ENCODE measurements around the gene SETD2.
"Not testable (repeated sequence)": the region's sequence is repeated elsewhere in the genome, so short reads cannot be mapped to it uniquely, and the experiment has no call there.

Gene SETD2

DNA sequence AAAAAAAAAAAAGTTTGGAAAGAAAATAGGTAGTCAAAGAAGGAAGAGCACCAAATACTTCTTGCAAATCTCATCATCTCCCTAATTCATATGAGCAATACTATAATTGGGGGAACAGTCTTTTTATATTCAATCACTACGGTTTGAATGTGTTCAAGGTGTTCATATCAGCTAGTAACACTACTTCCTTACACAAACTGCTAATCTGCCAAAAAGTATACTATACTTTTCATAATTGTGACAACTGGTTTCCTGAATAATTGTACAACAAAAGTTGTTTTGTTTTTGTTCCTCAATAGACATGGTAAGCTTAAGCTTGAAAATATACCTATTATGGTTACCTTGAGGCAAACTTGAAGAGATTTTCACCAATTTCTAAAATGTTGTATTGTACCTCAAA lies 12.1 kb downstream of the SETD2 start:
- DNase-seq = no peak

DNA sequence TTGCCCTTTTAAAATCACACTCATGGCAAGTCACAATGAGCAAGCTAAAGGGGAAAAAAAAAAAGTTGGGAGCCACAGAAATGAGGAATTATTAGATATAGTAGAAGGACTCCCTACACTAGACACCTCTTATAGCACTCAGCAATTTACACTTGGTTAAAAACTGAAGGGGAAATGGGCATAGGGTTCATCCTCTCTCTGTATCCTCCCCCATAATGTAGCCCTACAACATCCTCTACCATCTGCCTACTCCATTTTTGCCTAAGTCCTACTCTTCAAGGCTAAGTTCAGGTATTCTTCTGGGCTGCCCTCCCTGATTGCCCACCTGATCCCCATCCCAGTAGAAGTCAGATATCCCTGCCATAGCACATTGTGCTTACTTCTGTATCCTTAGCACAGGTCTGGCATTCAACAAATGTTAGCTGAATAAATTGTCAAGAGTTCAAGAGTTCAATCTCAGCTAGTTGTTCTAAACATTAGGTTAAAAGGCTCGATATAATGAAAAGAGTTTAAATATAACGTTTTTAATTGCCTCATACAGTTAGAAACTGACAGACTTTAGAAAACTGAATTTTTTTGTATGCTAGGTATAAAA lies 14.5 kb downstream of the SETD2 start:
- DNase-seq = no peak

- no peak for DNase-seq
Measured at GRCh38 chr3:47145272-47145671, 18.6 kb downstream of the SETD2 start.

- no peak for DNase-seq
Measured at GRCh38 chr3:47143068-47143467, 20.8 kb downstream of the SETD2 start.

DNA sequence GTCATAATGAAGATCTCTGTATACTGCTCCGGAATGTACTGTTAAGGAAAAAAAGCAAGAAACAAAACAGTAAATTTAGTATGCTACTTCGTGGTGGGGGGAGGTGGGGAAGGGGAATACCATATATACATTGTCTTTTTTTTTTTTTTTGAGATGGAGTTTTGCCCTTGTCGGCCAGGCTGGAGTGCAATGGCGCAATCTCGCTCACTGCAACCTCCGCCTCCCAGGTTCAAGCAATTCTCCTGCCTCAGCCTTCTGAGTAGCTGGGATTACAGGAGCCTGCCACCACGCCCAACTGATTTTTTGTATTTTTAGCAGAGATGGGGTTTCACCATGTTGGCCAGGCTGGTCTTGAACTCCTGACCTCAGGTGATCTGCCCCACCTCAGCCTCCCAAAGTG lies 21.4 kb downstream of the SETD2 start:
- not testable (repeated sequence) for DNase-seq

- not testable (repeated sequence) for DNase-seq
Measured at GRCh38 chr3:47140973-47141461, 22.9 kb downstream of the SETD2 start.

DNA sequence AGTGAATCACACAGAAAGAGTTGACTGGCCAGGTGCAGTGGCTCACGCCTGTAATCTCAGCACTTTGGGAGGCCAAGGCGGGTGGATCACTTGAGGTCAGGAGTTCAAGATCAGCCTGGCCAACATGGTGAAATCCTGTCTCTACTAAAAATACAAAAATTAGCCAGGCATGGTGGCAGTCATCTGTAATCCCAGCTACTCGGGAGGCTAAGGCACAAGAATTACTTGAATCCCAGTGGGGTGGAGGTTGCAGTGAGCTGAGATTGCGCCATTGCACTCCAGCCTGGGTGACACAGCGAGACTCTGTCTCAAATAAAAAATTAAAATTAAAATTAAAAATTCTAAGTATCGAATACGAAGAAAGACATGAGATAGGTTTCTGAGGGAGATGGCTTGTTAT lies 23.4 kb downstream of the SETD2 start:
- DNase-seq = not testable (repeated sequence)

DNA sequence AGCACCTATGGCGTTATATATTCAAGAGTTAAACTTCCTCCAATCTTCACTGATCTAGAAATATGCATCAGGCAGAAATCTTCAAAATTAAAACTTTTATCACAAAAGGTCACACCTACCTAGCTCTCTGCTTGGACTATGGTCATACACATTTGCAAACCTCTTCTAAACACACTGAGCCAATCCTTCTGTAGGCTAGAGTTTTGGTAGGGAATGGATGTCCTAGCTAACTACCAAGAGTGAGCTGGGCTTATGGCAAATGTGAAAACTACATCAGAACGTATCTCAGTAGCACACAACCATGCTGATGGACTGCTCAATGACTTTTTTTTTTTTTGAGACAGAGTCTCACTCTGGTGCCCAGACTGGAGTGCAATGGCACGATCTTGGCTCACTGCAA lies 29.6 kb downstream of the SETD2 start:
- DNase-seq = no peak

DNA sequence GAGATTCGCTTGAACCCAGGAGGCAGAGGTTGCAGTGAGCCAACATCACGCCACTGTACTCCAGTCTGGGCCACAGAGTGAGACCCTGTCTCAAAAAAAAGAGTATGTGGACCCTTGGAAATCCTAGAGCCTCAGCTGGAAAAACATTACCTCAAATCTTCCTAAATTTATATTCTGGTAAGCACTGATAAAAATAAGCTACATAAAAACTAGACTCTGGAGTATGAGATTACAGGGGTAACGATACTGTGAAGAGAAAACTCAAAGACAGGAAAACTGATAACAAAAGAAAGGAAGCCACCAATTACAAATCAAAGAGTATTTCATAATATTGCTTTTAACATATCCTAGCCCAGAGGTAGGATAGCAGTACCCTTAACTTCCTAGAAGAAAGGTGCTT lies 30.3 kb downstream of the SETD2 start:
- no peak for DNase-seq

DNA sequence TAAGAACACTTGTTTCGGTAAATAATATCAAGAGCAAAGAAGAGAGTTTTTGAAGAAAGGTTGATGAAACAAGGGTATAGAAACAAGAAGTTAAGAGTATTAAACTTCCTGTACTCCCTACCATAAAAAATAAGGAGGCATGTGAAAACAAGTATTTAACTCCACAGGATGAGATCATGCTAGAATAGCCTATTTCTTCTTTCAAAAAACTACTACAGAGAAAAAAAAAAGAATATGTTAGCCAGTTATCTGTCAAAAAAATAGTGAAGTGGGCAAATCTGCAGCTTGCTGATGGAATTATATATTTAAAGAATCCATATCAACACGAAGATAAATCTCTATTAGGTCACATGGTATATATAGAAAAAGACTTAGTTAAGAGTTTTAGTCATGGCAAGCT lies 33.4 kb downstream of the SETD2 start:
- no peak for DNase-seq

- DNase-seq = no peak
Measured at GRCh38 chr3:47128137-47128536, 35.8 kb downstream of the SETD2 start.

DNA sequence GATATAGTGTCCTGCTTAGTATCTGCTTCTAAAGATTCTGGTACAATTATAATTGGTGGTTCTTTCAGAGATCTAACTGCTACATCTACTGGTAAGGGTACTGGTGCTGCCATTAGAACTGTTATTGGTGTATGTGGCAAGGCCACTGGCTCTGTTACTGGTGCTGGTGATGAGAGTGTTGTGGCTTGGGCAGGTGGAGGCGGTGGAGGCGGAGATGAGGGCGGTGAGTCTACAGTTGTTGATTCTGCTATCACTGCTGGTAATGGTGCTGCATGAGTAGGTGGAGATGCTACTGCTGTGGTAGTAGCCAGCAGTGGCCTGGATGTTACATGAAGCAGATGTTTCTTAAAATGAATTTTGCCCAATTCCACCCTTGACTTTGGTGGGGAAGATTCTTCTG lies 40.1 kb downstream of the SETD2 start:
- no peak for DNase-seq

- DNase-seq = no peak
Measured at GRCh38 chr3:47121409-47121808, 42.5 kb downstream of the SETD2 start.

DNA sequence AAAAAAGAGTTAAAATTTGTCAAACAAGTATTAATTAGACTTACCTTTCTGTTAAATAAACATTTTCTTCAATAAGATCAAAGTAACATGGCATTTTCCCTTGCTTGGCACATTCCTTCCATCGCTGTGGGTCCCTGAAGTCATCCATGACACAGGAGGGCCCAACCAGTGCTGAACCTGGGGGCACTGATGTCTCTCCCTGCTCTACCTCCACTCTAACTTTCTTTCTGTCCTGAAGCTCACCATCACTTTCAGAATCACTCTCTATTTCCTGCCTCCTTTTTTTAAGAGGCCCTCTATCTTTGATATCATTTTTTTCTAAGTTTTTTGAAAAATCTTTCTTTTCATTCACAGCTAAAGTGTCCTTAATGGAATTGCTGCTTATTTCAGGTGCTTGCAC lies 43.8 kb downstream of the SETD2 start:
- no peak for DNase-seq

DNA sequence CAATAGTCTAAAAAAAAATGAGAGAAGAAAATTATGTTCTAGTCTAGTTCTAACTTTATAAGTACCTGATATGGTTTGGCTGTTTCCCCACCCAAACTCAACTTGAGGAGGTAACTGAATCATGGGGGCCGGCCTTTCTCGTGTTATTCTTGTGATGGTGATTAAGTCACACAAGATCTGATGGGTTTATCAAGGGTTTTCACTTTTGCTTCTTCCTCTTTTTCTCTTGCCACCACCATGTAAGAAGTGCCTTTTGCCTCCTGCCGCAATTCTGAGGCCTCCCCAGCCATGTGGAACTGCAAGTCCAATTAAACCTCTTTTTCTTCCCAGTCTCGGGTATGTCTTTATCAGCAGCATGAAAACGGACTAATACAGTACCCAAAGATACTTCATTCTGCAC lies 44.5 kb downstream of the SETD2 start:
- DNase-seq = not testable (repeated sequence)

- DNase-seq = no peak
Measured at GRCh38 chr3:47117807-47118364, 46.0 kb downstream of the SETD2 start.

DNA sequence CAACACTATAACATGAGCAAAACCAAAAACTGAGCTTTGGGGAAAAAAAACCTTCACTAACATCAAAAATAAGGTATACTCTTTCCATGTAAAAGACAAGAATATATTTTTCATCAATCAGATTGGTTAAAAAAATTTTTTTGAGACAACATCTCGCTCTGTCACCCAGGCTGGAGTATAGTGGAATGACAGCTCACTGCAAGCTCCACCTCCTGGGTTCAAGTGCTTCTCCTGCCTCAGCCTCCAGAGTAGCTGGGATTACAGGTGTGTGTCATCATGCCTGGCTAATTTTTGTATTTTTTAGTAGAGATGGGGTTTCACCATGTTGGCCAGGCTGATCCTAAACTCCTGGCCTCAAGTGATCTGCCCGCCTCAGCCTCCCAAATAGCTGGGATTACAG lies 48.4 kb downstream of the SETD2 start:
- DNase-seq = not testable (repeated sequence)

DNA sequence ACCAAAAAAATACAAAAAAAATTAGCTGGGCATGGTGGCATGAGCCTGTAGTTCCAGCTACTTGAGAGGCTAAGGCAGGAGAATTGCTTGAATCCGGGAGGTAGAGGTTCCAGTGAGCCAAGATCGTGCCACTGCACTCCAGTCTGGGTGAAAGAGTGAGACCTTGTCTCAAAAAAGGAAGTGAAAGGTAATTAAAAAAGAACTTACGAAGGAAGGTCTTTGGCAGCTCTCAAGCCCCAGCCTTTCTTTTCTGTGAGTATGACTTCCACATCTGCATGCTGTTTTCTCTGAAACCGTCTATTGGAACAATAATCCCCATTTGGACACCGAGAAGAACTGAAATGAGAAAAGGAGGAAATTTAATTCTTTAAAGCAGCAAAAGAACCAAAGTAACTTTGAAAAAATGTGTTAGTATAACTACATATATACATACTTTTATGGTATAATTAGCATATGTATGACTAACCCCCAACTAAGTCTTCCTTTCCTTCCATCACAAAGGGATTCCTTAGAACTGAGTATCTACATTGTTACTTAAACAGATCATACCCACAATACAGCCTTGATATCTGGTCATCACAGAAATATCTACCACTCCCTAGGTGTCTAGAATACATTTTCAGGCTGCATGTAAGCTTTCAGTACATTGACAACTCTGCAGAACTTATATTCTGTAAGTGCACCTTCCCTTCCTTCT lies 50.1 kb downstream of the SETD2 start:
- no peak for DNase-seq

GRCh38 chr3:47112997-47113396 lies 50.9 kb downstream of the SETD2 start:
- DNase-seq = no peak

GRCh38 chr3:47109393-47109792 lies 54.5 kb downstream of the SETD2 start:
- DNase-seq = no peak

DNA sequence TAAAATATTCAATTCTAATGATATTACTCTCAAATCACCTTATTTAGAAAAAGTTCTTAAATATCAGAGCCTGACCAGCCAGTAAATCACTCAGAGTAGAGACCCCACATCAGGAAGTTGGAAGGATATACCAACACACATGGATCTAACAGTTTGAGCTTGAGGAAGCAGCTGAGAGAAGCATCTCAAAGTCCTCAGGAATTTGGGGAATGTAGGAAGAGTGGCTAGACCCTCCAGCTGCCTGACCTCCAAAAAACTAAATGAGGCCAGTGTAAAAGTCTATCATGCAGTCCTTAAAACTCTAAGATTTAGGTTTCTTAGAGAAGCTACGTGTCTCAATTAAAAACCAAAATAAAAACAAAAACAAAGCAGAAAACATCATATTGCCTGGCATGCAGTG lies 55.4 kb downstream of the SETD2 start:
- DNase-seq = no peak

GRCh38 chr3:47104259-47104658 lies 59.7 kb downstream of the SETD2 start:
- no peak for DNase-seq

GRCh38 chr3:47103619-47104018 lies 60.3 kb downstream of the SETD2 start:
- DNase-seq = no peak

DNA sequence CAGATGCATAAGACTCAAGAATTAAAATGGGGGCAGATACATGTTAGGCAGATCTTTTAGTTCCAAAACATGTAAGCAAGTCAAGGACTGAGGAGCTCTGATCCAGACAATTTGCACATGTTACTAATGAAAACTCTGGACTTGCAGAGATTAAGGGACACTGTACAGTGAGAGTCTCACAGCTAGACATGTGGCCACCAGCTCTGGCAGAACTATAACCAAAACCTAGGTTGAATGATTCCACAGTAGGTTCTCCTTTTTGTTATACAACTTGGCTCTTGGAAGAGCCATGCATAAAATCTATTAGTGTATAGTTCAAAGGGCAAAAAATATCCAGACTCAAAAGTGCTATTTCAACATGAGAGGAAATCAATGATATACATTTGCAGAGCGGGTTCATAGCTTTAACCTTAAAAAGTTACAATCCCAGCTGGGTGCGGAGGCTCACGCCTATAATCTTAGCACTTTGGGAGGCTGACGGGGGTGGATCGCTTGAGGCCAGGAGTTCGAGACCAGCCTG lies 61.8 kb downstream of the SETD2 start:
- DNase-seq = no peak

All from activated CD4-positive, alpha-beta T cell treated with anti-CD3 and anti-CD28 coated beads for 4 hours (primary cell).